IMR-90 (cell line): Measurements from ENCODE around the gene UEVLD.

Source experiments
- BHLHE40 ChIP-seq: fragments of 150-350 bp; IDR thresholded peaks from 2 replicates; pipeline ENCODE4 v1.6.1; 2016; ENCODE audit warnings: mild to moderate bottlenecking, low read depth, low read length
- CEBPB ChIP-seq: IDR thresholded peaks from 2 replicates; pipeline ENCODE4 v1.6.1; 2012; ENCODE audit warnings: low read depth, low read length, improper control_type of control experiment
- CHD1 ChIP-seq: IDR thresholded peaks from 2 replicates; pipeline ENCODE4 v1.6.1; 2012; ENCODE audit warnings: low read depth, low read length, improper control_type of control experiment
- CTCF ChIP-seq: conservative IDR thresholded peaks from 2 replicates; pipeline ENCODE4 v1.5.1; 2012; ENCODE audit warnings: mild to moderate bottlenecking, low read depth, low read length, improper control_type of control experiment
- ELK1 ChIP-seq: fragments of 150-350 bp; IDR thresholded peaks from 2 replicates; pipeline ENCODE4 v1.6.1; 2016; ENCODE audit warnings: low read depth, mild to moderate bottlenecking, low read length, moderate library complexity, borderline replicate concordance
- FOS ChIP-seq: fragments of 150-350 bp; IDR thresholded peaks from 2 replicates; pipeline ENCODE4 v1.6.1; 2016; ENCODE audit warnings: low read depth, low read length
- MAFK ChIP-seq: IDR thresholded peaks from 2 replicates; pipeline ENCODE4 v1.6.1; 2012; ENCODE audit warnings: low read depth, low read length, improper control_type of control experiment
- MAZ ChIP-seq: IDR thresholded peaks from 2 replicates; pipeline ENCODE4 v1.6.1; 2012; ENCODE audit warnings: low read depth, mild to moderate bottlenecking, low read length, improper control_type of control experiment, moderate library complexity, borderline replicate concordance
- MXI1 ChIP-seq: IDR thresholded peaks from 2 replicates; pipeline ENCODE4 v1.6.1; 2012; ENCODE audit warnings: low read depth, mild to moderate bottlenecking, low read length, moderate library complexity, borderline replicate concordance
- POLR2A ChIP-seq: IDR thresholded peaks from 2 replicates; pipeline ENCODE4 v1.6.1; 2012; ENCODE audit warnings: mild to moderate bottlenecking, low read depth, low read length
- RAD21 ChIP-seq: IDR thresholded peaks from 2 replicates; pipeline ENCODE4 v1.6.1; 2012; ENCODE audit warnings: low read length, improper control_type of control experiment
- RFX5 ChIP-seq: IDR thresholded peaks from 2 replicates; pipeline ENCODE4 v1.8.0; 2012; ENCODE audit warnings: low read depth, mild to moderate bottlenecking, low read length, moderate library complexity
- SMC3 ChIP-seq: fragments of 150-350 bp; IDR thresholded peaks from 2 replicates; pipeline ENCODE4 v1.6.1; 2016; ENCODE audit warnings: low read depth, mild to moderate bottlenecking, antibody characterized with exemption, low read length, moderate library complexity
- USF2 ChIP-seq: fragments of 150-350 bp; IDR thresholded peaks from 2 replicates; pipeline ENCODE4 v1.6.1; 2017; ENCODE audit warnings: mild to moderate bottlenecking, antibody characterized with exemption, low read length, low read depth

GRCh38 chr11:18521122-18521521 lies 67.4 kb downstream of the UEVLD start:
- TF ChIP-seq CTCF, result no peak
- TF ChIP-seq USF2, result no peak
- TF ChIP-seq POLR2A, result no peak
- no peak for TF ChIP-seq MXI1
- no peak for TF ChIP-seq FOS
- no peak for TF ChIP-seq RFX5
- no peak for TF ChIP-seq RAD21
- TF ChIP-seq SMC3, result no peak
- TF ChIP-seq BHLHE40, result no peak
- TF ChIP-seq ELK1, result no peak
- TF ChIP-seq MAFK, result peak; percentile 96
- no peak for TF ChIP-seq CEBPB
- no peak for TF ChIP-seq MAZ
- TF ChIP-seq CHD1, result no peak
